Smooth muscle cell (in vitro differentiated cells): ENCODE measurements around the gene EFNA1. TPM values are rescaled to one million over a fixed set of nuclear protein-coding genes. Genes with fewer than 3 reads are reported as not detected.
"Not testable (repeated sequence)": the region's sequence is repeated elsewhere in the genome, so short reads cannot be mapped to it uniquely, and the experiment has no call there.

ENCODE experiments used
- DNase-seq: peaks from one replicate; lab custom pipeline; 2025; ENCODE audit not compliant: unreplicated experiment; lab: John Stamatoyannopoulos, UW
- H2AFZ ChIP-seq: fragments of 200-600 bp; sonication (generic); 2 replicates; pipeline ENCODE4 v1.6.0; 2016; ENCODE audit warnings: antibody characterized with exemption, low read depth, mild to moderate bottlenecking
- H3F3A ChIP-seq: fragments of 200-600 bp; sonication (generic); 2 replicates; pipeline ENCODE4 v1.6.0; 2017; ENCODE audit warnings: antibody characterized with exemption, low read depth
- H3K27ac ChIP-seq: fragments of 200-600 bp; sonication (generic); 2 replicates; pipeline ENCODE4 v1.5.1; 2016; ENCODE audit warnings: low read depth, mild to moderate bottlenecking
- H3K27me3 ChIP-seq: fragments of 200-600 bp; sonication (generic); 2 replicates; pipeline ENCODE4 v1.6.1; 2016; ENCODE audit warnings: low read depth, mild to moderate bottlenecking
- H3K36me3 ChIP-seq: fragments of 200-600 bp; sonication (generic); 2 replicates; pipeline ENCODE4 v1.5.1; 2016; ENCODE audit warnings: low read depth
- H3K4me1 ChIP-seq: fragments of 200-600 bp; sonication (generic); 2 replicates; pipeline ENCODE4 v1.5.1; 2016; ENCODE audit warnings: low read depth
- H3K4me2 ChIP-seq: fragments of 200-600 bp; sonication (generic); 2 replicates; pipeline ENCODE4 v1.6.0; 2016; ENCODE audit warnings: mild to moderate bottlenecking
- H3K4me3 ChIP-seq: fragments of 200-600 bp; sonication (generic); 2 replicates; pipeline ENCODE4 v1.5.1; 2016; ENCODE audit warnings: mild to moderate bottlenecking
- H3K79me2 ChIP-seq: fragments of 200-600 bp; sonication (generic); 2 replicates; pipeline ENCODE4 v1.6.0; 2016; ENCODE audit warnings: low read depth, mild to moderate bottlenecking
- H3K9ac ChIP-seq: fragments of 200-600 bp; sonication (generic); 2 replicates; pipeline ENCODE4 v1.6.0; 2016; ENCODE audit warnings: low read depth
- H3K9me3 ChIP-seq: fragments of 200-600 bp; sonication (generic); replicated peaks from 2 replicates; pipeline ENCODE4 v1.5.1; 2016; ENCODE audit warnings: low read depth
- H4K20me1 ChIP-seq: fragments of 200-600 bp; sonication (generic); 2 replicates; pipeline ENCODE4 v1.6.0; 2016; ENCODE audit warnings: low read depth
- WGBS: methylation state at CpG from one replicate; pipeline ENCODE4 v1.1.7; 2016; ENCODE audit warnings: low lambda C conversion rate; 5-methylcytosine and 5-hydroxymethylcytosine counted together
- polyA plus RNA-seq: library from polyadenylated mRNA; unstranded; fragments of >200 nt; fragmentation: Nextera tagmentation; extraction: Ambion mirVana; gene quantifications from 2 replicates; pipeline ENCODE4 v1.2.1, GENCODE V29; 2016
- total RNA-seq: library from RNA; depleted of rRNA; stranded (reverse); fragments of >200 nt; gene quantifications from 2 replicates; pipeline ENCODE4 v1.2.3, GENCODE V29; 2014
- TF ChIP-seq, protein P1 (sequence below): fragments of 200-600 bp; sonication (generic); IDR thresholded peaks from 2 replicates; pipeline ENCODE4 v1.5.1; 2017; ENCODE audit warnings: borderline replicate concordance, mild to moderate bottlenecking, antibody characterized with exemption; ENCODE audit not compliant: insufficient read depth, poor library complexity, severe bottlenecking

The EFNA1 gene
- total and polyA plus RNA-seq, 2 experiments from 2014 or later = 16.4 to 20.9 TPM

DNA sequence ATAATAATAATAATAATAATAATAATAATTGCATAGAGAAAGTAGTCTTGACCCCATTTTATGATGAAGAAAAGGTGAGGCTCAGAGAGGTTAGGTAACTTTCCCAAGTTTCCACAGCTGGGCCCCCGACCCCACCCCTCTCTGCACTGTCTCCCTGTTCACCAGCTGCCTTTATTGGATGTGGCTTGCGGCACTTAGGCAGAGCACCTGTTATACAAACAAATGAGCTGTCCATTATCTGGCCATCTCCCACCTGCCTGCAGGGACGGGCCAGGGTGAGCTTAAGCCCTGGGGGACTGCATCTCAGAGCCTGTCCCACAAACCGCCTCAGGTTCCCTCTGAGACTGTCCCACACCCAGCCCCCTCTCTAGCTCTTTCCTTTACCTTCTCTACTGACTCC lies 10.1 kb upstream of the EFNA1 start:
- no peak overlapping the region for H3K4me3 ChIP-seq
- TF ChIP-seq, protein P1, sequence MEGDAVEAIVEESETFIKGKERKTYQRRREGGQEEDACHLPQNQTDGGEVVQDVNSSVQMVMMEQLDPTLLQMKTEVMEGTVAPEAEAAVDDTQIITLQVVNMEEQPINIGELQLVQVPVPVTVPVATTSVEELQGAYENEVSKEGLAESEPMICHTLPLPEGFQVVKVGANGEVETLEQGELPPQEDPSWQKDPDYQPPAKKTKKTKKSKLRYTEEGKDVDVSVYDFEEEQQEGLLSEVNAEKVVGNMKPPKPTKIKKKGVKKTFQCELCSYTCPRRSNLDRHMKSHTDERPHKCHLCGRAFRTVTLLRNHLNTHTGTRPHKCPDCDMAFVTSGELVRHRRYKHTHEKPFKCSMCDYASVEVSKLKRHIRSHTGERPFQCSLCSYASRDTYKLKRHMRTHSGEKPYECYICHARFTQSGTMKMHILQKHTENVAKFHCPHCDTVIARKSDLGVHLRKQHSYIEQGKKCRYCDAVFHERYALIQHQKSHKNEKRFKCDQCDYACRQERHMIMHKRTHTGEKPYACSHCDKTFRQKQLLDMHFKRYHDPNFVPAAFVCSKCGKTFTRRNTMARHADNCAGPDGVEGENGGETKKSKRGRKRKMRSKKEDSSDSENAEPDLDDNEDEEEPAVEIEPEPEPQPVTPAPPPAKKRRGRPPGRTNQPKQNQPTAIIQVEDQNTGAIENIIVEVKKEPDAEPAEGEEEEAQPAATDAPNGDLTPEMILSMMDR = no peak
- no peak for DNase-seq
- H3K4me1 ChIP-seq = no peaks in the 10 kb centered on the region
- H3K9ac ChIP-seq = no peak overlapping the region
- H3F3A ChIP-seq = no peaks in the 10 kb centered on the region
- H3K27ac ChIP-seq = no peak overlapping the region
- no peaks in the 10 kb centered on the region for H3K9me3 ChIP-seq
- H3K36me3 ChIP-seq = no peaks in the 10 kb centered on the region
- no peak overlapping the region for H2AFZ ChIP-seq
- peaks cover 6% of the 10 kb centered on the region for H3K27me3 ChIP-seq
- no peaks in the 10 kb centered on the region for H3K79me2 ChIP-seq
- WGBS = 58% methylated on average over 4 of the region's 4 CpGs
- H4K20me1 ChIP-seq = no peaks in the 10 kb centered on the region
- no peak overlapping the region for H3K4me2 ChIP-seq

DNA sequence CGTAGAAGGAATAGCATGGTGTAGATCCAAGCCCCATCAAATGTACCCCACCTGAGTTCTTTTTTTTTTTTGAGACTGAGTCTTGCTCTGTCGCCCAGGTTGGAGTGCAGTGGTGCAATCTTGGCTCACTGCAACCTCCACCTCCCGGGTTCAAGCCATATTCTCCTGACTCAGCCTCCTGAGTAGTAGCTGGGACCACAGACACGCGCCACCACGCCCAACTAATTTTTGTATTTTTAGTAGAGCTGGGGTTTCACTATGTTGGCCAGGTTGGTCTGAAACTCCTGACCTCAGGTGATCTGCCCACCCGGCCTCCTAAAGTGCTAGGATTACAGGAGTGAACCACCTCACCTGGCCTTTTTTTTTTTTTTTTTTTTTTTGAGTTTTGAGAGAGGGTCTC lies 9.6 kb upstream of the EFNA1 start:
- H3K9me3 ChIP-seq, H3K36me3 ChIP-seq, H4K20me1 ChIP-seq, H3K27ac ChIP-seq, H3K27me3 ChIP-seq, H3K4me1 ChIP-seq, DNase-seq, H3F3A ChIP-seq, H3K4me2 ChIP-seq, H3K9ac ChIP-seq, H3K79me2 ChIP-seq, H2AFZ ChIP-seq, H3K4me3 ChIP-seq: not testable (repeated sequence)
- 87% methylated on average over 7 of the region's 7 CpGs for WGBS

DNA sequence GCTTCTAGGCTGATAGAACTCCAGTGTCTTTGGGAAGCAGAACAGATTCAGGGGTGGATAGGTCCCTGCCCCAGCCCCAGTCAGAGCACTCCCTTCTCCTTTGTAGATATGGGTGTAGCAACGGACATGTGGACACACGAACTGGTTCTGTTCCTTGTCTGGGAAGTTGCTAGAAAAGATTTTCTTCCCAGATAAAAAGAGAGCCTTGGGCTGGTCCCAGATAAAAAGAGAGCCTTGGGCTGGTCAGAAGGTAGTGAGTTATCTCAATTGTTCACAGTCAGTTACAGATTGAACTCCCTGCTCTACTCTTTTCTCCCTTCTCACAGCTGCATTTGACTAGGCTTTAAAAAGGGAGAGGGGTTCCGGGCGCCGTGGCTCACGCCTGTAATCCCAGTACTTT lies 7.4 kb upstream of the EFNA1 start:
- no peaks in the 10 kb centered on the region for H3K9me3 ChIP-seq
- TF ChIP-seq, protein P1 = no peak

DNA sequence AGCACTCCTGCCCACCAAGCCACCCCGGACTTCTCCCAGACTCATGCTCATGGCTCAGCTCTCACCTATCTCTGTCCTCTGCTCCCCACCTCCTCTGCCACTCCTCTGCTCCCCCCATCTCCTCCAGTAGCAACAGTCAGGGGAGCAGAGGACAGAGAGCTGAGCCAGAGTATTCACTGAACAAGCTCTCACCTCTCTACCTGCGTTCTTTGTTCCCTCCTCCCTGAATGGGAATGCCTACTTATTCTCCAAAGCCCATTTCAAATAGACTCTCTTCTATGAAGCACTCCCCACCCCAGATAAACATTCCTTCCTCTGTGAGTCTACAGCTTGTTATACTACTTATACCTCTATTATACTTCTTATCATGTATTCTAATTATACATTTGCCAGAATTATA lies 6.4 kb upstream of the EFNA1 start:
- 96% methylated on average over 2 of the region's 2 CpGs for WGBS
- Histone ChIP-seq H3K27ac (no peak overlapping the region), H3F3A (no peaks in the 10 kb centered on the region), H3K27me3 (peaks cover 11% of the 10 kb centered on the region), H3K79me2 (no peaks in the 10 kb centered on the region), H2AFZ (no peak overlapping the region), H3K4me3 (no peak overlapping the region), H4K20me1 (no peaks in the 10 kb centered on the region), H3K36me3 (no peaks in the 10 kb centered on the region), H3K9ac (no peak overlapping the region), H3K9me3 (no peaks in the 10 kb centered on the region), H3K4me2 (no peak overlapping the region), H3K4me1 (peaks cover 16% of the 10 kb centered on the region)
- no peak for DNase-seq
- TF ChIP-seq, protein P1 = no peak

More for the DNA sequence above, 7.4 kb upstream of the EFNA1 start:
- DNase-seq = no peak
- Histone ChIP-seq H3F3A (no peaks in the 10 kb centered on the region), H3K36me3 (no peaks in the 10 kb centered on the region), H3K9ac (no peak overlapping the region), H4K20me1 (no peaks in the 10 kb centered on the region), H2AFZ (no peak overlapping the region), H3K4me1 (peaks cover 6% of the 10 kb centered on the region), H3K79me2 (no peaks in the 10 kb centered on the region), H3K4me2 (no peak overlapping the region), H3K27ac (no peak overlapping the region), H3K4me3 (no peak overlapping the region), H3K27me3 (peaks cover 6% of the 10 kb centered on the region)
- 50% methylated on average over 6 of the region's 6 CpGs for WGBS
